SK-N-SH treated with all-trans-retinoic acid at 6 μM for 48 hours (cell line): Measurements from ENCODE around the gene BCL2L13.

ENCODE experiments used
- ATAC-seq: fragments of 200-7000 bp; cut with Tn5 transposase; 3 replicates; pipeline ENCODE4 v1.9.1; 2020; ENCODE audit warnings: mild to moderate bottlenecking, moderate library complexity
- ARNTL ChIP-seq: fragments of 450-650 bp; formaldehyde crosslinking; IDR thresholded peaks from 2 replicates; pipeline ENCODE4 v1.5.0; 2020; ENCODE audit warnings: low read depth, mild to moderate bottlenecking, moderate library complexity, borderline replicate concordance
- BACH2 ChIP-seq: fragments of 250-450 bp; sonication (Bioruptor Pico); IDR thresholded peaks from 2 replicates; pipeline ENCODE4 v1.9.0; 2021; ENCODE audit warnings: mild to moderate bottlenecking, borderline replicate concordance
- CSDC2 ChIP-seq: fragments of 250-450 bp; sonication (Bioruptor Pico); IDR thresholded peaks from 2 replicates; pipeline ENCODE4 v1.5.0; 2020; ENCODE audit warnings: mild to moderate bottlenecking, moderate library complexity
- CSRNP3 ChIP-seq: fragments of 250-450 bp; sonication (Bioruptor Pico); IDR thresholded peaks from 2 replicates; pipeline ENCODE4 v1.5.1; 2021; ENCODE audit warnings: mild to moderate bottlenecking, moderate library complexity
- ESRRG ChIP-seq: fragments of 250-450 bp; sonication (Bioruptor Pico); IDR thresholded peaks from 2 replicates; pipeline ENCODE4 v1.6.1; 2021; ENCODE audit warnings: mild to moderate bottlenecking
- GLIS3 ChIP-seq: fragments of 250-450 bp; sonication (Bioruptor Pico); IDR thresholded peaks from 2 replicates; pipeline ENCODE4 v1.5.0; 2020; ENCODE audit warnings: mild to moderate bottlenecking, moderate library complexity
- ISL1 ChIP-seq: fragments of 250-450 bp; sonication (Bioruptor Pico); IDR thresholded peaks from 2 replicates; pipeline ENCODE4 v2.1.2; 2022; ENCODE audit warnings: mild to moderate bottlenecking, moderate library complexity
- OSR1 ChIP-seq: fragments of 250-450 bp; sonication (Bioruptor Pico); IDR thresholded peaks from 2 replicates; pipeline ENCODE4 v1.8.0; 2022; ENCODE audit warnings: moderate library complexity, mild to moderate bottlenecking, inconsistent platforms
- PPARA ChIP-seq: fragments of 250-450 bp; sonication (Bioruptor Pico); IDR thresholded peaks from 2 replicates; pipeline ENCODE4 v1.5.0; 2020; ENCODE audit warnings: mild to moderate bottlenecking, borderline replicate concordance
- RARB ChIP-seq: fragments of 250-450 bp; sonication (Bioruptor Pico); IDR thresholded peaks from 2 replicates; pipeline ENCODE4 v1.8.0; 2021; ENCODE audit warnings: mild to moderate bottlenecking, moderate library complexity
- TCF4 ChIP-seq: fragments of 250-450 bp; sonication (Bioruptor Pico); IDR thresholded peaks from 2 replicates; pipeline ENCODE4 v1.8.0; 2021; ENCODE audit warnings: mild to moderate bottlenecking, moderate library complexity, borderline replicate concordance
- TOX ChIP-seq: fragments of 250-450 bp; sonication (Bioruptor Pico); IDR thresholded peaks from 2 replicates; pipeline ENCODE4 v1.8.0; 2021; ENCODE audit warnings: mild to moderate bottlenecking, moderate library complexity, borderline replicate concordance
- TSHZ2 ChIP-seq: fragments of 250-450 bp; sonication (Bioruptor Pico); IDR thresholded peaks from 2 replicates; pipeline ENCODE4 v1.5.0; 2020; ENCODE audit warnings: mild to moderate bottlenecking, moderate library complexity
- ZC3H10 ChIP-seq: fragments of 250-450 bp; sonication (Bioruptor Pico); IDR thresholded peaks from 2 replicates; pipeline ENCODE4 v1.5.1; 2021; ENCODE audit warnings: mild to moderate bottlenecking, moderate library complexity
- ZFP3 ChIP-seq: fragments of 250-450 bp; sonication (Bioruptor Pico); IDR thresholded peaks from 2 replicates; pipeline ENCODE4 v1.5.0; 2020; ENCODE audit warnings: mild to moderate bottlenecking, moderate library complexity
- ZFP30 ChIP-seq: fragments of 450-650 bp; formaldehyde crosslinking; IDR thresholded peaks from 2 replicates; pipeline ENCODE4 v1.5.0; 2022; ENCODE audit warnings: mild to moderate bottlenecking, moderate library complexity
- ZNF565 ChIP-seq: fragments of 450-650 bp; formaldehyde crosslinking; conservative IDR thresholded peaks from 2 replicates; pipeline ENCODE4 v1.5.0; 2020; ENCODE audit warnings: low read depth, mild to moderate bottlenecking, moderate library complexity
- ZNF70 ChIP-seq: fragments of 450-650 bp; formaldehyde crosslinking; IDR thresholded peaks from 2 replicates; pipeline ENCODE4 v1.5.0; 2020; ENCODE audit warnings: mild to moderate bottlenecking, moderate library complexity
- TF ChIP-seq, protein P1 (sequence below): fragments of 250-450 bp; sonication (Bioruptor Pico); IDR thresholded peaks from 2 replicates; pipeline ENCODE4 v1.8.0; 2021; ENCODE audit warnings: low read depth, mild to moderate bottlenecking, moderate library complexity, borderline replicate concordance
- TF ChIP-seq, protein P2 (sequence below): fragments of 250-450 bp; sonication (Bioruptor Pico); IDR thresholded peaks from 2 replicates; pipeline ENCODE4 v1.5.1; 2020; ENCODE audit warnings: low read depth, mild to moderate bottlenecking, moderate library complexity

The BCL2L13 gene

GRCh38 chr22:17638432-17639246, at the start of gene BCL2L13:
Gene BCL2L13, plus strand, starts transcription at chr22:17638757. Its CDS starts 16,955 bp downstream, at chr22:17655712.
- ATAC-seq = peak; percentile 94
- TF ChIP-seq OSR1 (CRISPR knock-in tag) = no peak
- 0 out of 2 replicates have a peak, but pooled peaks have one; percentile 17 for TF ChIP-seq ZNF70 (CRISPR knock-in tag)
- TF ChIP-seq, protein P1, sequence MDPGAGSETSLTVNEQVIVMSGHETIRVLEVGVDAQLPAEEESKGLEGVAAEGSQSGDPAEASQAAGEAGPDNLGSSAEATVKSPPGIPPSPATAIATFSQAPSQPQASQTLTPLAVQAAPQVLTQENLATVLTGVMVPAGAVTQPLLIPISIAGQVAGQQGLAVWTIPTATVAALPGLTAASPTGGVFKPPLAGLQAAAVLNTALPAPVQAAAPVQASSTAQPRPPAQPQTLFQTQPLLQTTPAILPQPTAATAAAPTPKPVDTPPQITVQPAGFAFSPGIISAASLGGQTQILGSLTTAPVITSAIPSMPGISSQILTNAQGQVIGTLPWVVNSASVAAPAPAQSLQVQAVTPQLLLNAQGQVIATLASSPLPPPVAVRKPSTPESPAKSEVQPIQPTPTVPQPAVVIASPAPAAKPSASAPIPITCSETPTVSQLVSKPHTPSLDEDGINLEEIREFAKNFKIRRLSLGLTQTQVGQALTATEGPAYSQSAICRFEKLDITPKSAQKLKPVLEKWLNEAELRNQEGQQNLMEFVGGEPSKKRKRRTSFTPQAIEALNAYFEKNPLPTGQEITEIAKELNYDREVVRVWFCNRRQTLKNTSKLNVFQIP = no peak
- peak; percentile 54; the same call in 1 of the 2 replicates for TF ChIP-seq TCF4 (CRISPR knock-in tag)

GRCh38 chr22:17589810-17590375, 48.7 kb upstream of the BCL2L13 start:
- ATAC-seq = peak; percentile 11; the same call in 1 of the 3 replicates
- TF ChIP-seq ARNTL (CRISPR knock-in tag) = no peak
- TF ChIP-seq GLIS3 (CRISPR knock-in tag) = no peak
- TF ChIP-seq, protein P2, sequence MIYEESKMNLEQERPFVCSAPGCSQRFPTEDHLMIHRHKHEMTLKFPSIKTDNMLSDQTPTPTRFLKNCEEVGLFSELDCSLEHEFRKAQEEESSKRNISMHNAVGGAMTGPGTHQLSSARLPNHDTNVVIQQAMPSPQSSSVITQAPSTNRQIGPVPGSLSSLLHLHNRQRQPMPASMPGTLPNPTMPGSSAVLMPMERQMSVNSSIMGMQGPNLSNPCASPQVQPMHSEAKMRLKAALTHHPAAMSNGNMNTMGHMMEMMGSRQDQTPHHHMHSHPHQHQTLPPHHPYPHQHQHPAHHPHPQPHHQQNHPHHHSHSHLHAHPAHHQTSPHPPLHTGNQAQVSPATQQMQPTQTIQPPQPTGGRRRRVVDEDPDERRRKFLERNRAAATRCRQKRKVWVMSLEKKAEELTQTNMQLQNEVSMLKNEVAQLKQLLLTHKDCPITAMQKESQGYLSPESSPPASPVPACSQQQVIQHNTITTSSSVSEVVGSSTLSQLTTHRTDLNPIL (CRISPR knock-in tag) = no peak
- TF ChIP-seq ZFP30 (CRISPR knock-in tag) = no peak
- no peak for TF ChIP-seq CSDC2 (CRISPR knock-in tag)
- no peak for TF ChIP-seq CSRNP3 (CRISPR knock-in tag)
- no peak for TF ChIP-seq ZNF565 (CRISPR knock-in tag)
- no peak for TF ChIP-seq OSR1 (CRISPR knock-in tag)
- no peak for TF ChIP-seq TSHZ2
- no peak for TF ChIP-seq ESRRG (CRISPR knock-in tag)
- TF ChIP-seq, all 23 proteins: peak for 0

- no peak for ATAC-seq
- no peak for TF ChIP-seq ZNF70 (CRISPR knock-in tag)
- TF ChIP-seq ISL1 = no peak
- TF ChIP-seq ZC3H10 (CRISPR knock-in tag) = no peak
- TF ChIP-seq TOX (CRISPR knock-in tag) = no peak
- TF ChIP-seq ZNF565 (CRISPR knock-in tag) = no peak
- TF ChIP-seq, protein P1 = no peak
- TF ChIP-seq ESRRG (CRISPR knock-in tag) = no peak
- no peak for TF ChIP-seq CSRNP3 (CRISPR knock-in tag)
- no peak for TF ChIP-seq RARB (CRISPR knock-in tag)
- TF ChIP-seq BACH2 (CRISPR knock-in tag) = no peak
- no peak for TF ChIP-seq OSR1 (CRISPR knock-in tag)
- no peak for TF ChIP-seq ARNTL (CRISPR knock-in tag)
- TF ChIP-seq CSDC2 (CRISPR knock-in tag) = no peak
- TF ChIP-seq ZFP3 (CRISPR knock-in tag) = no peak
- TF ChIP-seq PPARA (CRISPR knock-in tag) = no peak
These were observed 48.0 kb upstream of the BCL2L13 start for GRCh38 chr22:17590586-17590985.
